HCT116 (cell line): ENCODE data around the gene AURKA.
A peak's percentile ranks its signal among the peaks of the same experiment; 100 is the strongest.

Source experiments
- CTCF ChIP-seq, 3 experiments: fragments of 200-600 bp in 1 of 3; sonication (generic) in 1 of 3; IDR thresholded peaks in 2 of 3; conservative IDR thresholded peaks in 1 of 3; 2 replicates each; pipeline ENCODE4 v1.5.1; 2012 to 2017; ENCODE audit warnings: low read depth in 2 of 3, low read length in 2 of 3, antibody characterized with exemption in 1 of 3, borderline replicate concordance in 1 of 3, control low read depth in 1 of 3, mild to moderate bottlenecking in 1 of 3, mixed read lengths in 1 of 3, mixed run types in 1 of 3, moderate library complexity in 1 of 3; ENCODE audit not compliant: insufficient read depth in 1 of 3
- EZH2phosphoT487 ChIP-seq: fragments of 200-600 bp; IDR thresholded peaks from 2 replicates; pipeline ENCODE4 v1.6.1; 2018; ENCODE audit warnings: antibody characterized with exemption, borderline replicate concordance
- POLR2AphosphoS5 ChIP-seq: IDR thresholded peaks from 2 replicates; pipeline ENCODE4 v1.6.1; 2011; ENCODE audit warnings: mild to moderate bottlenecking, low read depth, low read length, moderate library complexity

- no peak for TF ChIP-seq EZH2phosphoT487
- no peak for TF ChIP-seq CTCF (IDR thresholded peaks at IDR 0.05 in 2 of 3, conservative IDR thresholded peaks at IDR 0.05 in 1 of 3; ENCODE audit: borderline replicate concordance in 1 of 3, insufficient read depth in 1 of 3, low read depth in 2 of 3, low read length in 2 of 3)
- TF ChIP-seq POLR2AphosphoS5 = peak; percentile 61
Observed at GRCh38 chr20:56392132-56392880, at the start of gene AURKA, which contains the start of gene CSTF1.
